H1 (cell line): Measurements from ENCODE around the gene TRIP11. TPM values are rescaled to one million over a fixed set of nuclear protein-coding genes. Genes with fewer than 3 reads are reported as not detected.

Experiments used
- CTCF ChIA-PET: fragments of 300-600 bp; sonication (Branson Sonifier 250); formaldehyde crosslinking; loops from one replicate; lab custom pipeline; 2021; ENCODE audit not compliant: partially characterized antibody; lab: Charles Lee
- POLR2A ChIA-PET: fragments of 300-600 bp; sonication (Branson Sonifier 250); formaldehyde crosslinking; loops from one replicate; lab custom pipeline; 2021; ENCODE audit warnings: inconsistent platforms; ENCODE audit not compliant: partially characterized antibody; lab: Charles Lee
- DNase-seq, 2 experiments: peaks; one replicate each; pipeline versions ENCODE4 v3.0.0 to v3.0.0-alpha.2; 2010 to 2022; ENCODE audit warnings: low spot score in 2 of 2, low read depth in 1 of 2, mixed read lengths in 1 of 2
- FAIRE-seq: peaks from 2 replicates; lab custom pipeline; 2011; peaks lifted over from hg19 to GRCh38; lab: Jason Lieb, UNC
- H2AFZ ChIP-seq: 2 replicates; pipeline ENCODE4 v1.8.1; 2012; ENCODE audit warnings: low read length, inconsistent platforms
- H2AK5ac ChIP-seq: 2 replicates; pipeline ENCODE4 v1.6.1; 2013; ENCODE audit warnings: low read depth, low read length
- H2BK120ac ChIP-seq: replicated peaks from 2 replicates; pipeline ENCODE3; 2013; ENCODE audit warnings: low read depth, low read length, inconsistent platforms
- H2BK12ac ChIP-seq: 2 replicates; pipeline ENCODE4 v1.6.1; 2013; ENCODE audit warnings: low read depth, low read length
- H2BK15ac ChIP-seq: 2 replicates; pipeline ENCODE4 v1.6.1; 2013; ENCODE audit warnings: low read length
- H2BK20ac ChIP-seq: 2 replicates; pipeline ENCODE4 v1.6.1; 2013; ENCODE audit warnings: low read length
- H2BK5ac ChIP-seq: 2 replicates; pipeline ENCODE4 v1.6.1; 2013; ENCODE audit warnings: low read depth, low read length
- H3K14ac ChIP-seq: 2 replicates; pipeline ENCODE4 v1.6.1; 2013; ENCODE audit warnings: inconsistent platforms; ENCODE audit not compliant: insufficient read length
- H3K18ac ChIP-seq: 2 replicates; pipeline ENCODE4 v1.6.1; 2013; ENCODE audit warnings: low read length; ENCODE audit errors: extremely low read depth
- H3K23ac ChIP-seq: 2 replicates; pipeline ENCODE4 v1.6.1; 2013; ENCODE audit warnings: inconsistent platforms; ENCODE audit not compliant: insufficient read length
- H3K23me2 ChIP-seq: 2 replicates; pipeline ENCODE4 v1.6.1; 2013; ENCODE audit warnings: low read depth, low read length
- H3K27ac ChIP-seq: 2 replicates; pipeline ENCODE4 v1.6.1; 2011; ENCODE audit warnings: low read depth, low read length, inconsistent platforms
- H3K27me3 ChIP-seq, 4 experiments: replicated peaks in 1 of 4; 1 replicate in 1 of 4; 2 replicates in 3 of 4; pipeline versions ENCODE4 v1.6.1 to v1.8.1; 2011 to 2013; ENCODE audit warnings: low read length in 3 of 4, mild to moderate bottlenecking in 3 of 4, inconsistent platforms in 2 of 4, mixed read lengths in 2 of 4, moderate library complexity in 1 of 4; ENCODE audit not compliant: control insufficient read depth in 3 of 4, insufficient read depth in 3 of 4; ENCODE audit errors: extremely low read depth in 1 of 4
- H3K36me3 ChIP-seq, 4 experiments: 2 replicates each; pipeline versions ENCODE4 v1.6.1 to v1.8.1; 2011 to 2013; ENCODE audit warnings: mild to moderate bottlenecking in 4 of 4, low read length in 3 of 4, moderate library complexity in 2 of 4, control low read depth in 1 of 4, inconsistent platforms in 1 of 4; ENCODE audit not compliant: insufficient read depth in 4 of 4, control insufficient read depth in 2 of 4
- H3K4ac ChIP-seq: replicated peaks from 2 replicates; pipeline ENCODE3; 2013; ENCODE audit warnings: low read length, low read depth, mixed read lengths, inconsistent platforms; ENCODE audit not compliant: insufficient read length
- H3K4me1 ChIP-seq, 4 experiments: replicated peaks in 1 of 4; 1 replicate in 1 of 4; 2 replicates in 3 of 4; pipeline versions ENCODE4 v1.6.1 to v1.8.1; 2011 to 2013; ENCODE audit warnings: low read length in 3 of 4, inconsistent platforms in 2 of 4, mixed read lengths in 1 of 4; ENCODE audit not compliant: insufficient read depth in 4 of 4, control insufficient read depth in 3 of 4
- H3K4me2 ChIP-seq, 2 experiments: 2 replicates each; pipeline versions ENCODE4 v1.6.1 to v1.8.1; 2011 to 2013; ENCODE audit warnings: low read depth in 2 of 2, low read length in 2 of 2, control low read depth in 1 of 2, inconsistent platforms in 1 of 2, mild to moderate bottlenecking in 1 of 2; ENCODE audit not compliant: insufficient read depth in 1 of 2
- H3K4me3 ChIP-seq, 4 experiments: fragments of 200-600, 300-600 bp in 1 of 4; sonication (generic), shearing (Covaris generic), sonication (Bioruptor Twin) in 1 of 4; 2 replicates each; pipeline versions ENCODE4 v1.5.1 to v1.8.1; 2011 to 2016; ENCODE audit warnings: low read length in 4 of 4, low read depth in 3 of 4, control low read depth in 2 of 4, inconsistent platforms in 2 of 4, mild to moderate bottlenecking in 2 of 4, mixed read lengths in 1 of 4, moderate library complexity in 1 of 4; ENCODE audit not compliant: insufficient read depth in 2 of 4; ENCODE audit errors: extremely low read depth in 1 of 4
- H3K56ac ChIP-seq: replicated peaks from 2 replicates; pipeline ENCODE3; 2013; ENCODE audit warnings: low read depth, mild to moderate bottlenecking, mixed read lengths, low read length, inconsistent platforms; ENCODE audit not compliant: insufficient read length
- H3K79me1 ChIP-seq: 2 replicates; pipeline ENCODE4 v1.6.1; 2013; ENCODE audit warnings: low read depth, low read length, control low read depth
- H3K79me2 ChIP-seq, 2 experiments: 2 replicates each; pipeline versions ENCODE4 v1.6.1 to v1.8.1; 2012 to 2013; ENCODE audit warnings: low read length in 2 of 2, mild to moderate bottlenecking in 2 of 2, inconsistent platforms in 1 of 2; ENCODE audit not compliant: insufficient read depth in 2 of 2, control insufficient read depth in 1 of 2
- H3K9ac ChIP-seq, 4 experiments: replicated peaks in 1 of 4; 1 replicate in 1 of 4; 2 replicates in 3 of 4; pipeline versions ENCODE4 v1.6.1 to v1.8.1; 2011 to 2013; ENCODE audit warnings: low read depth in 3 of 4, low read length in 3 of 4, control low read depth in 2 of 4, mild to moderate bottlenecking in 2 of 4, moderate library complexity in 2 of 4, inconsistent platforms in 1 of 4; ENCODE audit errors: extremely low read depth in 1 of 4
- H3K9me3 ChIP-seq, 2 experiments: 2 replicates each; pipeline versions ENCODE4 v1.6.1 to v1.8.1; 2012 to 2013; ENCODE audit warnings: mild to moderate bottlenecking in 2 of 2, moderate library complexity in 2 of 2, control low read depth in 1 of 2, inconsistent platforms in 1 of 2, low read depth in 1 of 2, low read length in 1 of 2, mixed read lengths in 1 of 2; ENCODE audit not compliant: insufficient read depth in 2 of 2
- H4K20me1 ChIP-seq, 2 experiments: replicated peaks in 1 of 2; 2 replicates each; pipeline versions ENCODE3 to v1.8.1; 2011 to 2013; ENCODE audit warnings: inconsistent platforms in 2 of 2, low read length in 2 of 2, mild to moderate bottlenecking in 1 of 2; ENCODE audit not compliant: insufficient read depth in 2 of 2, control insufficient read depth in 1 of 2
- H4K5ac ChIP-seq: 2 replicates; pipeline ENCODE4 v1.6.1; 2013; ENCODE audit warnings: low read length, low read depth, mixed read lengths, inconsistent platforms; ENCODE audit not compliant: insufficient read length
- H4K8ac ChIP-seq: 2 replicates; pipeline ENCODE4 v1.8.0; 2013; ENCODE audit warnings: mild to moderate bottlenecking, moderate library complexity, low read length, inconsistent platforms; ENCODE audit not compliant: insufficient read depth; ENCODE audit errors: extremely low read depth
- H4K91ac ChIP-seq: replicated peaks from 2 replicates; pipeline ENCODE3; 2013; ENCODE audit warnings: low read length, mixed read lengths, inconsistent platforms; ENCODE audit not compliant: insufficient read length
- BACH1 ChIP-seq: IDR thresholded peaks from 2 replicates; pipeline ENCODE4 v1.6.1; 2012; ENCODE audit warnings: low read length, improper control_type of control experiment
- CBX5 ChIP-seq: fragments of 300-800, 300-1000 bp; sonication (generic); IDR thresholded peaks from 2 replicates; pipeline ENCODE4 v1.7.1; 2016; ENCODE audit warnings: antibody characterized with exemption, low read length, low read depth
- CBX8 ChIP-seq: fragments of 300-800, 300-1000 bp; sonication (generic); IDR thresholded peaks from 2 replicates; pipeline ENCODE4 v1.7.1; 2016; ENCODE audit warnings: low read depth, low read length, borderline replicate concordance
- CHD2 ChIP-seq: IDR thresholded peaks from 2 replicates; pipeline ENCODE4 v1.6.1; 2012; ENCODE audit warnings: low read length, improper control_type of control experiment
- HDAC6 ChIP-seq: IDR thresholded peaks from one replicate; pipeline ENCODE4 v1.7.1; 2012; ENCODE audit warnings: low read depth, mild to moderate bottlenecking, inconsistent platforms, low read length, moderate library complexity
- MAFK ChIP-seq: IDR thresholded peaks from 2 replicates; pipeline ENCODE4 v1.6.1; 2012; ENCODE audit warnings: low read depth, mild to moderate bottlenecking, improper control_type of control experiment, low read length
- RAD21 ChIP-seq, 2 experiments: IDR thresholded peaks in 1 of 2; conservative IDR thresholded peaks in 1 of 2; 2 replicates each; pipeline ENCODE4 v1.6.1; 2011; ENCODE audit warnings: low read depth in 2 of 2, low read length in 2 of 2, improper control_type of control experiment in 1 of 2, inconsistent platforms in 1 of 2, mild to moderate bottlenecking in 1 of 2, moderate library complexity in 1 of 2
- SP4 ChIP-seq: IDR thresholded peaks from 2 replicates; pipeline ENCODE4 v1.6.1; 2012; ENCODE audit warnings: low read length, inconsistent platforms
- SRF ChIP-seq: IDR thresholded peaks from 2 replicates; pipeline ENCODE4 v1.6.1; 2011; ENCODE audit warnings: mild to moderate bottlenecking, low read depth, low read length, moderate library complexity
- TEAD4 ChIP-seq: IDR thresholded peaks from 2 replicates; pipeline ENCODE4 v1.6.1; 2012; ENCODE audit warnings: low read depth, low read length, inconsistent platforms, mixed read lengths
- WGBS, 2 experiments: shearing (Covaris generic) in 1 of 2; methylation state at CpG; one replicate each; pipeline versions ENCODE4 v1.1.6 to v1.1.7; 2013 to 2015; ENCODE audit warnings: low lambda C conversion rate in 2 of 2, mixed read lengths in 2 of 2, inconsistent platforms in 1 of 2, low coverage in 1 of 2, missing lambda C conversion rate in 1 of 2; ENCODE audit not compliant: insufficient replicate concordance in 2 of 2, insufficient coverage in 1 of 2, insufficient read length in 1 of 2; ENCODE audit errors: extremely low coverage in 1 of 2, missing lambda C conversion rate in 1 of 2; 5-methylcytosine and 5-hydroxymethylcytosine counted together
- polyA plus RNA-seq, 7 experiments: library from polyadenylated mRNA; depleted of rRNA in 3 of 7; stranded (reverse) in 5 of 7; unstranded in 2 of 7; fragments of >200 nt in 5 of 7; fragments of 200-250 nt in 2 of 7; gene quantifications; 1 replicate in 5 of 7; 2 replicates in 1 of 7; 4 replicates in 1 of 7; pipeline versions ENCODE4 v1.2.1 to v1.2.3, GENCODE V29; 2011 to 2013; ENCODE audit warnings: missing spikeins in 2 of 7, mixed read lengths in 2 of 7
- total RNA-seq: library from RNA; stranded (reverse); fragmentation: NEBNext Ultra II Directional; extraction: Animal tissue kit (Norgen Biotek cat#: 25700); gene quantifications from 2 replicates; pipeline ENCODE4 v1.2.1, GENCODE V29; 2021
- TF ChIP-seq, protein P1 (sequence below), 3 experiments: IDR thresholded peaks; 1 replicate in 2 of 3; 2 replicates in 1 of 3; pipeline versions ENCODE4 v1.5.1 to v1.6.1; 2011; ENCODE audit warnings: low read length in 3 of 3, mild to moderate bottlenecking in 3 of 3, inconsistent platforms in 2 of 3, low read depth in 1 of 3, moderate library complexity in 1 of 3; ENCODE audit not compliant: insufficient read depth in 1 of 3; ENCODE audit errors: control extremely low read depth in 1 of 3

Gene TRIP11
- total and polyA plus RNA-seq, 2 of the 8 experiments (the other 6 are each of a cell fraction or from before 2014, with no cell fraction given) = 3.3 to 30.4 TPM

DNA sequence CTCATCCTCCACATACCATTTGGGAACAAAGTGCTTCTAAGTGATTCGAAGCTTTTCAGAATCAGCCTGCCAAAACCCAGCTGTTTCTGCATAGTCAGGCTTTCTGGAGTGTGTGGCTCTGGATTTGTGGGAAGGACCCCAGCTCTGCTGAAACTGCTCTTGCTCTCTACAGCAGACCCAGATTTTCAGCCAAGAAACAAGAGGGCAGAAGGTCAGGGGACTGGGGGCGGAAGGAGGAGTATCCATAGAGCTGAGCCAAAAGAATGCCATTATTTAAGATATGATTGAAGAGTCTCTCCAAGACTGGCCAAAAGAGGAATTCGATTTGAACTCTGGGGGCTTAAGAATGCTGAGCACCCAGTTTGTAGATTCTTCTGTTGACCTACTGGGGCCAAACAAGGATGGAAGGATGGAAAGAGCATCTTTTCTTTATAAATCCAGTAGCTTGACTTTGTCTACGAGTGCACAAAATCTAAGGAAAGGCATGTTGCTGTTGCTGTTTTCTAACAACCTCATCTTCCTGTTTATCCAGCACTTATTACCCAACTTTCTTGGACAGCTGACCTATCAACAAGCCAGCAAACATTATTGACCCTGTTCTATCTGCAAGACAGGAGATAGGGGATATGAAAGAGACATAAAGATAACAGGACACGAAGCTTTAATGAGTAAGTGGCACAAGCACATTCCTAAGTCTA lies 121.5 kb downstream of the TRIP11 start:
- no peaks in the 10 kb centered on the region for H3K4me1 ChIP-seq
- H3K56ac ChIP-seq = no peak overlapping the region
- CTCF ChIA-PET = interaction anchor here (1.0 to 1.3 kb wide), 2 partner anchors 26 to 78 kb away, joined by 3 to 4 read pairs; no protein-coding TSS in a partner anchor
- no peak overlapping the region for H2BK20ac ChIP-seq
- H3K23me2 ChIP-seq = no peaks in the 10 kb centered on the region
- H3K36me3 ChIP-seq = no peaks in the 10 kb centered on the region
- H3K27ac ChIP-seq = no peak overlapping the region
- no peak overlapping the region for H3K18ac ChIP-seq
- H3K4me2 ChIP-seq = no peak overlapping the region
- no peak overlapping the region for H4K8ac ChIP-seq
- no peak overlapping the region for H3K9ac ChIP-seq
- DNase-seq (no peak), FAIRE-seq (no peak)
- POLR2A ChIA-PET = no interaction called here
- H2BK12ac ChIP-seq = no peak overlapping the region
- H3K23ac ChIP-seq = no peak overlapping the region
- no peak overlapping the region for H4K91ac ChIP-seq
- no peak overlapping the region for H2AFZ ChIP-seq
- no peaks in the 10 kb centered on the region for H3K9me3 ChIP-seq
- H4K20me1 ChIP-seq = no peaks in the 10 kb centered on the region
- 91% methylated on average over 5 of the region's 5 CpGs; no CpG with 5 or more reads in 1 of the 2 experiments for WGBS, 2 experiments
- no peaks in the 10 kb centered on the region for H3K79me2 ChIP-seq
- no peak overlapping the region for H2AK5ac ChIP-seq
- H3K4me3 ChIP-seq = no peak overlapping the region
- no peak overlapping the region for H3K14ac ChIP-seq
- H3K79me1 ChIP-seq = no peaks in the 10 kb centered on the region
- no peak overlapping the region for H2BK5ac ChIP-seq
- H3K4ac ChIP-seq = no peak overlapping the region
- H2BK120ac ChIP-seq = no peak overlapping the region
- H4K5ac ChIP-seq = no peak overlapping the region
- no peaks in the 10 kb centered on the region for H3K27me3 ChIP-seq
- H2BK15ac ChIP-seq = no peak overlapping the region
- no peak for TF ChIP-seq TEAD4
- TF ChIP-seq CBX8 = no peak
- TF ChIP-seq RAD21 (IDR thresholded peaks at IDR 0.05 in 1 of 2, conservative IDR thresholded peaks at IDR 0.05 in 1 of 2; ENCODE audit: low read depth in 2 of 2, low read length in 2 of 2) = no peak
- TF ChIP-seq SRF = no peak
- no peak for TF ChIP-seq MAFK
- TF ChIP-seq CHD2 = no peak
- no peak for TF ChIP-seq HDAC6
- TF ChIP-seq BACH1 = no peak
- no peak for TF ChIP-seq CBX5
- TF ChIP-seq, protein P1, sequence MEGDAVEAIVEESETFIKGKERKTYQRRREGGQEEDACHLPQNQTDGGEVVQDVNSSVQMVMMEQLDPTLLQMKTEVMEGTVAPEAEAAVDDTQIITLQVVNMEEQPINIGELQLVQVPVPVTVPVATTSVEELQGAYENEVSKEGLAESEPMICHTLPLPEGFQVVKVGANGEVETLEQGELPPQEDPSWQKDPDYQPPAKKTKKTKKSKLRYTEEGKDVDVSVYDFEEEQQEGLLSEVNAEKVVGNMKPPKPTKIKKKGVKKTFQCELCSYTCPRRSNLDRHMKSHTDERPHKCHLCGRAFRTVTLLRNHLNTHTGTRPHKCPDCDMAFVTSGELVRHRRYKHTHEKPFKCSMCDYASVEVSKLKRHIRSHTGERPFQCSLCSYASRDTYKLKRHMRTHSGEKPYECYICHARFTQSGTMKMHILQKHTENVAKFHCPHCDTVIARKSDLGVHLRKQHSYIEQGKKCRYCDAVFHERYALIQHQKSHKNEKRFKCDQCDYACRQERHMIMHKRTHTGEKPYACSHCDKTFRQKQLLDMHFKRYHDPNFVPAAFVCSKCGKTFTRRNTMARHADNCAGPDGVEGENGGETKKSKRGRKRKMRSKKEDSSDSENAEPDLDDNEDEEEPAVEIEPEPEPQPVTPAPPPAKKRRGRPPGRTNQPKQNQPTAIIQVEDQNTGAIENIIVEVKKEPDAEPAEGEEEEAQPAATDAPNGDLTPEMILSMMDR (IDR thresholded peaks at IDR 0.05; ENCODE audit: control extremely low read depth in 1 of 3, insufficient read depth in 1 of 3, low read depth in 1 of 3, low read length in 3 of 3) = no peak
- TF ChIP-seq SP4 = no peak
